GM21515 (cell line): ENCODE measurements around the gene PACSIN1.

ENCODE experiments used
- ATAC-seq: cut with Tn5 transposase; IDR thresholded peaks from one replicate; pipeline ENCODE4 v1.9.1; 2021; ENCODE audit not compliant: unreplicated experiment

The PACSIN1 gene

GRCh38 chr6:34560366-34561226 lies 94.7 kb downstream of the PACSIN1 start:
- ATAC-seq: no peak

GRCh38 chr6:34561227-34561530 lies 95.3 kb downstream of the PACSIN1 start:
- no peak for ATAC-seq

- no peak for ATAC-seq
These were observed 96.5 kb downstream of the PACSIN1 start for GRCh38 chr6:34562350-34562749.

GRCh38 chr6:34562861-34563512 lies 97.1 kb downstream of the PACSIN1 start:
- ATAC-seq: no peak

- ATAC-seq: no peak
These were observed 97.6 kb downstream of the PACSIN1 start for GRCh38 chr6:34563513-34563870.

GRCh38 chr6:34564181-34564580 lies 98.3 kb downstream of the PACSIN1 start:
- ATAC-seq: no peak

- ATAC-seq: no peak
These were observed 99.9 kb downstream of the PACSIN1 start for GRCh38 chr6:34565722-34566137.

- ATAC-seq: no peak
These were observed 101.1 kb downstream of the PACSIN1 start for GRCh38 chr6:34566830-34567546.

GRCh38 chr6:34568341-34569201 lies 102.7 kb downstream of the PACSIN1 start:
- ATAC-seq: no peak

- ATAC-seq: no peak
These were observed 103.6 kb downstream of the PACSIN1 start for GRCh38 chr6:34569361-34569973.

- ATAC-seq: no peak
These were observed 104.4 kb downstream of the PACSIN1 start for GRCh38 chr6:34570066-34570833.

GRCh38 chr6:34571388-34571787 lies 105.5 kb downstream of the PACSIN1 start:
- no peak for ATAC-seq

GRCh38 chr6:34572021-34572420 lies 106.1 kb downstream of the PACSIN1 start:
- no peak for ATAC-seq

GRCh38 chr6:34572585-34572984 lies 106.7 kb downstream of the PACSIN1 start:
- no peak for ATAC-seq

GRCh38 chr6:34573567-34574183 lies 107.8 kb downstream of the PACSIN1 start:
- no peak for ATAC-seq

- no peak for ATAC-seq
These were observed 108.9 kb downstream of the PACSIN1 start for GRCh38 chr6:34574647-34575293.

GRCh38 chr6:34575326-34575725 lies 109.5 kb downstream of the PACSIN1 start:
- no peak for ATAC-seq

GRCh38 chr6:34576286-34576955 lies 110.5 kb downstream of the PACSIN1 start:
- ATAC-seq: no peak
